Coronary artery (tissue), 2 donors: ENCODE results near the gene LRRC26.

Experiments
- DNase-seq: peaks from one replicate; pipeline ENCODE4 v3.0.0-alpha.2; 2017; ENCODE audit warnings: low spot score
- H3K27ac ChIP-seq, 2 donors: fragments of 200-600 bp; sonication (generic); one replicate each; pipeline ENCODE4 v1.5.1; 2016 to 2019
- H3K4me3 ChIP-seq: fragments of 200-600 bp; sonication (generic); 2 replicates; pipeline ENCODE4 v1.5.1; 2016; ENCODE audit warnings: mild to moderate bottlenecking, moderate library complexity
- TF ChIP-seq, protein P1 (sequence below): fragments of 200-600 bp; sonication (generic); IDR thresholded peaks from one replicate; pipeline ENCODE4 v1.5.1; 2019; ENCODE audit warnings: antibody characterized with exemption

LRRC26 gene

DNA sequence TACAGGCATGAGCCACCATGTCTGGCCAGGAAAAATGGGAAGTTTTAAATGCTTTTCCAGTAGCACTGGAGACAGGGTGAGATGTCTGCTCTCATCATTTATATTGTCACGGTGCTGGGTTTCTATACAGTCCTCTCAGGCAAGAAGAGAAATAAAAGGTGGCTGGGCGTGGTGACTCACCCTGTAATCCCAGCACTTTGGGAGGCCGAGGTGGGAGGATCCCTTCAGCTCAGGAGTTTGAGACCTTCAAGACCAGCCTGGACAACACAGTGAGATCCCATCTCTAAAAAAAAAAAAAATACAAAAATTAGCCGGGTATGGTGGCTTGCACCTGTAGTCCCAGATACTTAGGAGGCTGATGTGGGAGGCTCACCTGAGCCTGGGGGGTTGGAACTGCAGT is 35.7 kb downstream of the LRRC26 start:
- TF ChIP-seq, protein P1, sequence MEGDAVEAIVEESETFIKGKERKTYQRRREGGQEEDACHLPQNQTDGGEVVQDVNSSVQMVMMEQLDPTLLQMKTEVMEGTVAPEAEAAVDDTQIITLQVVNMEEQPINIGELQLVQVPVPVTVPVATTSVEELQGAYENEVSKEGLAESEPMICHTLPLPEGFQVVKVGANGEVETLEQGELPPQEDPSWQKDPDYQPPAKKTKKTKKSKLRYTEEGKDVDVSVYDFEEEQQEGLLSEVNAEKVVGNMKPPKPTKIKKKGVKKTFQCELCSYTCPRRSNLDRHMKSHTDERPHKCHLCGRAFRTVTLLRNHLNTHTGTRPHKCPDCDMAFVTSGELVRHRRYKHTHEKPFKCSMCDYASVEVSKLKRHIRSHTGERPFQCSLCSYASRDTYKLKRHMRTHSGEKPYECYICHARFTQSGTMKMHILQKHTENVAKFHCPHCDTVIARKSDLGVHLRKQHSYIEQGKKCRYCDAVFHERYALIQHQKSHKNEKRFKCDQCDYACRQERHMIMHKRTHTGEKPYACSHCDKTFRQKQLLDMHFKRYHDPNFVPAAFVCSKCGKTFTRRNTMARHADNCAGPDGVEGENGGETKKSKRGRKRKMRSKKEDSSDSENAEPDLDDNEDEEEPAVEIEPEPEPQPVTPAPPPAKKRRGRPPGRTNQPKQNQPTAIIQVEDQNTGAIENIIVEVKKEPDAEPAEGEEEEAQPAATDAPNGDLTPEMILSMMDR = no peak
- H3K4me3 ChIP-seq = no peak overlapping the region
- no peak overlapping the region for H3K27ac ChIP-seq
- DNase-seq = no peak

DNA sequence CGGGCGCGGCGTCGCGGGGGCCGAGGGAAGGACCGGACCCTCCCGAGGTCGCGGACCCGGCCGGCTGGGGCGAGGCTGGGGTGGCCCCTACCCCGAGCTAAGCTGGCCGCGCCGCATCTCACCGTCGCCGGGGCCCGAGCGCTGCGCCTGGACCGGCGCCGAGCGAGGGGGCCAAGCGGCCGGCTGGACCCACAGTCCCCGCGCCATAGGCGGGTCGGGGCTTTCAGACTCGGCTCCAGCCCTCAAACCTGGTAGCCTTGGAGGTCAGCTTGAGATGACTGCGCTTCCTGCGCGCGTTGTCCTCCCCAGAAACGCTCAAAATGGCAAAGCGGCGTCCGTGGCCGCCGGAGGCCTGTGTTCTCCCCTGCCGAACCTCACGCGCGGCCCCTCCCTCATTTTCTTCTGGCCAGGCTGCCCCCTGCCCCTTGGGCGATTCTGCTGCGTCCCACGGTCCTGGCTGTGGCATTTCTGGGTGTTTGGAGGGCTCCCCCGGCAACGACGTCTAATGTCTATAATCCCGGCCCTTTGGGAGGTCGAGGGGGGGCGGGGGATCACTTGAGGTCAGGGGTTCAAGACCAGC is 39.6 kb downstream of the LRRC26 start:
- no peak for DNase-seq
- H3K4me3 ChIP-seq = peak overlapping the region; percentile 80
- TF ChIP-seq, protein P1 = no peak
- peak overlapping the region in 1 of 2 donors; percentile 70 for H3K27ac ChIP-seq

DNA sequence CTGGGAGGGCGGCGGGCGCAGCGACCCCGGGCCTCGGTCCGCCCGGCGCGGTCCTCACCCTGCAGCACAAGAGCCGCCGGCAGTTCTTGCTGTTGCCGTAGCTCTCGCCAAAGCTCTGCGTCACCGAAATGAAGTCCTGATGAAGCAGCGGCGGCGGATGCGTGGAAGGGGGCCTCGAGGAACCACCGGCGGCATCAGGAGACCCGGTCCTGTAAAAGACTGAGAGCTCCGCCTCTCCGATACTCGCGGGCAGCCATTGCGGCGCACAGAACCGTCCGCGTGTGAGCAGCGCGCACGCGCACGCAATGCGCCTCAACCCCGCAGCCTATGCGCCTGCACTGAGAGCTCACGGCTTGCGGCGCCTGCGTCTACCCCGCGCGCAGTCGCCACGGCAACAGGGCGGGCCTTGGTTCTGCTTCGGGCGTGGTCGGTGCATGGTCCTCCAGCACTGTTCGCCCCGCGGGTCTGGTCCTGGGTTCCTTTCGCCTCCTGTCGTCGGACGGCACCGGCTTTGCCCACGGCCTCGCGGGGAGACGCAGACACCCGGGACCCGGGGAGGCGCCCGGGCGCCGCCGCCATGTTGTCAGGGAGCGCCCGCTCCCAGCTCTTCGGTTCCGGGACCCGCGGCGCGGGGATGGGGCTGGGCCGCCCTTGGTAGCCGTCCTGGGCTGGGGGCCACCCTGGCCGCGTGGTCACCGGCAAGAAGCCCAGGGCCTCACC is 40.2 kb downstream of the LRRC26 start:
- H3K4me3 ChIP-seq = peak overlapping the region; percentile 80
- peak; percentile 82 for DNase-seq
- H3K27ac ChIP-seq = peak overlapping the region; percentile 19 to 70
- TF ChIP-seq, protein P1 = no peak

DNA sequence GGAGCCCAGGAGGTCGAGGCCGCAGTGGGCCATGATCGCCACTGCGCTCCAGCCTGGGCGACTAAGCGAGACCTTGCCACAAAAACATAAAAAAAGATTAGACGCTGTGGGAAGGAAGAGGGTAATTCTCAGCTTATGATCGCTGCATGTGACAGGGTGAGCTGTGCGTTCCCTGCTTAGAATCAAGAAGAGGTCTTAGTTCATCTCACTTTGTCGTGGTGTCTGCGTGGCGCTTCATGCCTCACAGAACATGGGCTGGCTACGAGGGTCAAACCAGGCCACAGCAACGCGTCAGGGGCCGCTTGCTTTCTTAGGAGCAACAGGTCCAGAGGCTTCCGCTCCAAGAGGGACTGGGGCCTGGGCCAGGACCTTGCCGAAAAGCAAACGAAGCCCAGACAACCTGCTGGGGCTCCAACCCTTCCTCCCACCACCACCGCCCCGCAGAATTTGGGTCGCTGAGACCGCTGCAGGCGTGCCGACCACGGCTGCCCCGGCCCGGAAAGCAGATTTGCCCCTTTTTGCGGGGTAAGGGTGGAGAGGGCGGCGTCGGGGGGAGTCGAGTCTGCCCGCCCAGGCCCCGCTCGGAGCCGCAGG is 40.9 kb downstream of the LRRC26 start:
- no peak for DNase-seq
- H3K4me3 ChIP-seq = peak overlapping the region; percentile 80
- TF ChIP-seq, protein P1 = no peak
- peak overlapping the region; percentile 19 to 70 for H3K27ac ChIP-seq

DNA sequence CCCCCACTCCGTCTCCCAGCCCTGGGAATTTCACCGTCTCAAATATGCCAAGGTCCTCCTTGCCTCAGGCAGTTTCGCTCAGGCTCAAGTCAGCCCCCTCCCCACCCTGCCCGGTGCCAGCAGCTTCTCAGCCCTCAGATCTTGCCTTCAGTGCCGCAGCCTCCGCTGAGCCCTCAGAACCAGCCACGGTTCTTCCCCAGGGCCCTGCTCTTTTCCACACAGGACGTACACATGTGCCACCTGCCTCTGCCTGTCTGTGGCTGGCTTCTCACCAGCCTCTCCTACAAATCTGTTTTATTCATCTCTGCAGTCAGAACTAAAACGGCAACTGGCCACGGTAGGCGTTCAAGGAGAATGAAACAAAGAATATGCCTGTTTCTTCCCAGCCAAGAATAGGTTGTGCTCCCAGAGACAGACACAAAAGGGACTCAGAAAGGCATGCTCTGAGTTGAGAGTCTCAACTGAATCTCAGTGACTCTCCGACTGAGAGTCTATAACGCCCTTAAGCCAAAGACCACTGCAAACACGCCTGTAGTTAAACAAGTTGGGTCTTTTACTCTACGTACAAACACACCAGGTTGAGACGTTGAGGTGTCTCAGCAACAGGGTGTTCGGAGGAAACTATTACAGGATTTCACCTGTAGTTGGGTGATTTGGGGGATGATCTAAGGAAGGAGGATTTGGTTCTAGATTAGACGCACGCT is 41.5 kb downstream of the LRRC26 start:
- peak overlapping the region; percentile 80 for H3K4me3 ChIP-seq
- H3K27ac ChIP-seq = no peak overlapping the region

DNA sequence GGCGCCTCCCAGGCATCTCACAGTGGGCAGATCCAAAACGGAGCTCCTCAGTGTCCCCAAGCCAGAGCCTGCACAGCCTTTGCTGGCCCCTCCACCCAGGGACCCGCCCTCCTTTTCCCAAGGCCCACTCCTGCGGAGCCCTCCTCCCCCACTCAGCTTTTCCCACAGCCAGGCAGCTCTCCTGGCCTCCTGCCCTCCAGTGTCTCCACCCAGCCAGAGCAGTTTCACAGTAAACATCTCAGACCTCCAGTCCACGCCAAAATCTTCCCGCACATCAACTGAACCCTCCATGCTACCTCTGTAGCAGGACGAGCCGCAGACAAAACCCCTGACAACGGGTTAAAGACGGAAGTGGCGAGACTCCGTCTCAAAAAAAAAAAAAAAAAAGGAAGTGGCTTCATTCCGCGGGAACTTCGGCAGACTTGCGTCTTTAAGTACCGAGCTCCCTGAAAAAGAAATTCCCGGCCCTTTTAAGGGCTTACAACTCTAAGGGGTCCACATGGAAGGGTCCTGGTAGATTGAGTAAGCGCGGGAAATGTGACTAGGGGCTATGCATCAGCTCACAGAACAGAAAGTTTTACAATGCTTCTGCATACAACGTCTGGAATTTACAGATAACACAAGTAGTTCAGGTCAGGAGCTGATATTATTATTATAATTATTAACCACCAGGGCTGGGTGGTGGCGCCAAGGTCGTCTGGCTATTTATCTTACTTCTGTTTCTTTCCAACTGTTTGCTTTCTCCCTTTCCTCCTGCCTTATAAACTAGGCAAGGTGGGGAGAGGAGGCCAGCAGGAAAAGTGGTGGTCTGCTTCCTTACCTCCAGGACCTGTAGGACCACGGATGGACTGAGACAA is 42.3 kb downstream of the LRRC26 start:
- TF ChIP-seq, protein P1 = no peak
- Histone ChIP-seq H3K4me3 (peak overlapping the region; percentile 57), H3K27ac (peak overlapping the region; percentile 37 to 74)
- DNase-seq = no peak

More for the DNA sequence above, 41.5 kb downstream of the LRRC26 start:
- DNase-seq = no peak
- TF ChIP-seq, protein P1 = no peak
